Activated CD8-positive, alpha-beta memory T cell treated with anti-CD3 and anti-CD28 coated beads, Interleukin-2, amount 50 U/mL, for 24 hours (primary cell): ENCODE measurements around the gene AEN.

Experiments used
- DNase-seq: peaks from one replicate; pipeline ENCODE4 v3.0.0-alpha.2; 2020; ENCODE audit errors: extremely low read depth

The AEN gene

GRCh38 chr15:88613074-88613944 lies 7.8 kb upstream of the AEN start:
- DNase-seq: no peak

- DNase-seq: no peak
Measured at GRCh38 chr15:88615303-88616107, 5.6 kb upstream of the AEN start.

- no peak for DNase-seq
Measured at GRCh38 chr15:88616240-88616639, 4.9 kb upstream of the AEN start.

- DNase-seq: no peak
Measured at GRCh38 chr15:88617031-88617722, 4.0 kb upstream of the AEN start.

GRCh38 chr15:88617790-88618189 lies 3.4 kb upstream of the AEN start:
- no peak for DNase-seq

GRCh38 chr15:88618686-88619085 lies 2.5 kb upstream of the AEN start:
- DNase-seq: no peak

GRCh38 chr15:88619796-88620195 lies 1.3 kb upstream of the AEN start:
- no peak for DNase-seq

GRCh38 chr15:88621789-88622604 lies 857 bp downstream of the AEN start:
- no peak for DNase-seq

GRCh38 chr15:88622605-88622975 lies 1.4 kb downstream of the AEN start:
- no peak for DNase-seq

- no peak for DNase-seq
Measured at GRCh38 chr15:88623061-88623460, 1.9 kb downstream of the AEN start.

GRCh38 chr15:88623632-88624031 lies 2.5 kb downstream of the AEN start:
- DNase-seq: no peak

GRCh38 chr15:88624156-88624970 lies 3.2 kb downstream of the AEN start:
- no peak for DNase-seq

- no peak for DNase-seq
Measured at GRCh38 chr15:88624971-88625490, 3.9 kb downstream of the AEN start.

GRCh38 chr15:88625943-88626741 lies 5.0 kb downstream of the AEN start:
- DNase-seq: no peak

GRCh38 chr15:88627463-88627862 lies 6.3 kb downstream of the AEN start:
- no peak for DNase-seq

GRCh38 chr15:88628018-88628654 lies 7.0 kb downstream of the AEN start:
- DNase-seq: no peak

- DNase-seq: no peak
Measured at GRCh38 chr15:88629071-88629470, 7.9 kb downstream of the AEN start.

GRCh38 chr15:88630141-88630721 lies 9.1 kb downstream of the AEN start:
- no peak for DNase-seq
